ENCODE measurements around the gene NEK6.

- TF ChIP-seq CTCF (IDR thresholded peaks at IDR 0.05; ENCODE audit: low read depth, low read length, poor library complexity, severe bottlenecking) (no peak), EZH2phosphoT487 (IDR thresholded peaks at IDR 0.05; ENCODE audit: borderline replicate concordance, low read length) (no peak)
These were observed 13.0 kb downstream of the NEK6 start for GRCh38 chr9:124270504-124271335.
